Liver (tissue), 9 donors: Measurements from ENCODE around the gene CFTR. TPM values are rescaled to one million over a fixed set of nuclear protein-coding genes. Genes with fewer than 3 reads are reported as not detected.

Experiments
- DNase-seq: peaks from one replicate; pipeline ENCODE4 v3.0.0-alpha.2; 2017; ENCODE audit warnings: low spot score
- H3K27ac ChIP-seq, 2 donors: one replicate each; pipeline ENCODE4 v1.7.0; 2013; ENCODE audit warnings: inconsistent platforms in 2 of 2, low read length in 2 of 2, control low read depth in 1 of 2, low read depth in 1 of 2, mild to moderate bottlenecking in 1 of 2
- H3K27me3 ChIP-seq, 4 donors: one replicate each; pipeline versions ENCODE4 v1.6.1 to v1.7.0; 2013; ENCODE audit warnings: low read length in 3 of 4, inconsistent platforms in 1 of 4, mild to moderate bottlenecking in 1 of 4, moderate library complexity in 1 of 4; ENCODE audit not compliant: control insufficient read depth in 4 of 4, insufficient read depth in 4 of 4
- H3K36me3 ChIP-seq, 4 donors: one replicate each; pipeline versions ENCODE4 v1.6.1 to v1.7.0; 2013; ENCODE audit warnings: low read length in 3 of 4, mild to moderate bottlenecking in 3 of 4, low read depth in 1 of 4, moderate library complexity in 1 of 4; ENCODE audit not compliant: control insufficient read depth in 4 of 4, insufficient read depth in 3 of 4
- H3K4me1 ChIP-seq, 4 donors: one replicate each; pipeline versions ENCODE4 v1.6.1 to v1.7.0; 2013; ENCODE audit warnings: low read length in 3 of 4, mild to moderate bottlenecking in 3 of 4, moderate library complexity in 1 of 4; ENCODE audit not compliant: control insufficient read depth in 4 of 4, insufficient read depth in 4 of 4
- H3K4me3 ChIP-seq, 3 donors: one replicate each; pipeline versions ENCODE4 v1.6.1 to v1.7.0; 2013; ENCODE audit warnings: low read length in 3 of 3, control low read depth in 1 of 3, low read depth in 1 of 3, mild to moderate bottlenecking in 1 of 3
- H3K9ac ChIP-seq, 2 donors: one replicate each; pipeline ENCODE4 v1.7.0; 2013; ENCODE audit warnings: low read length in 2 of 2, mild to moderate bottlenecking in 2 of 2, moderate library complexity in 2 of 2, control low read depth in 1 of 2, low read depth in 1 of 2
- H3K9me3 ChIP-seq, 4 donors: one replicate each; pipeline versions ENCODE4 v1.6.1 to v1.7.0; 2013; ENCODE audit warnings: low read length in 3 of 4; ENCODE audit not compliant: control insufficient read depth in 4 of 4
- ATF3 ChIP-seq: IDR thresholded peaks from 2 replicates; pipeline ENCODE4 v1.6.1; 2016; ENCODE audit warnings: antibody characterized with exemption
- CTCF ChIP-seq: fragments of 150-350 bp; IDR thresholded peaks from 2 replicates; pipeline ENCODE4 v1.5.1; 2017; ENCODE audit warnings: improper control_type of control experiment, low read depth, low read length; ENCODE audit not compliant: missing input control
- EGR1 ChIP-seq, 2 donors: IDR thresholded peaks; 2 replicates each; pipeline ENCODE4 v1.6.1; 2016 to 2018; ENCODE audit warnings: antibody characterized with exemption in 2 of 2, low read depth in 2 of 2
- FOXA1 ChIP-seq: IDR thresholded peaks from 2 replicates; pipeline ENCODE4 v1.6.1; 2016; ENCODE audit warnings: antibody characterized with exemption
- FOXA2 ChIP-seq: IDR thresholded peaks from 2 replicates; pipeline ENCODE4 v1.6.1; 2016; ENCODE audit warnings: antibody characterized with exemption
- GABPA ChIP-seq, 2 donors: IDR thresholded peaks in 1 of 2; conservative IDR thresholded peaks in 1 of 2; 2 replicates each; pipeline ENCODE4 v1.6.1; 2016; ENCODE audit warnings: antibody characterized with exemption in 2 of 2, mild to moderate bottlenecking in 1 of 2, moderate library complexity in 1 of 2
- HNF4A ChIP-seq, 2 donors: conservative IDR thresholded peaks; 2 replicates each; pipeline ENCODE4 v1.6.1; 2016; ENCODE audit warnings: antibody characterized with exemption in 2 of 2, mild to moderate bottlenecking in 2 of 2
- HNF4G ChIP-seq: IDR thresholded peaks from 2 replicates; pipeline ENCODE4 v1.6.1; 2016; ENCODE audit warnings: antibody characterized with exemption
- JUND ChIP-seq, 2 donors: IDR thresholded peaks; 2 replicates each; pipeline ENCODE4 v1.6.1; 2016; ENCODE audit warnings: antibody characterized with exemption in 2 of 2
- MAX ChIP-seq: IDR thresholded peaks from 2 replicates; pipeline ENCODE4 v1.6.1; 2016; ENCODE audit warnings: antibody characterized with exemption
- NR2F2 ChIP-seq: IDR thresholded peaks from 2 replicates; pipeline ENCODE4 v1.6.1; 2016; ENCODE audit warnings: antibody characterized with exemption
- RAD21 ChIP-seq, 2 donors: IDR thresholded peaks; 2 replicates each; pipeline ENCODE4 v1.6.1; 2016; ENCODE audit warnings: antibody characterized with exemption in 2 of 2, mild to moderate bottlenecking in 2 of 2
- REST ChIP-seq: IDR thresholded peaks from 2 replicates; pipeline ENCODE4 v1.6.1; 2016; ENCODE audit warnings: antibody characterized with exemption, mild to moderate bottlenecking
- RXRA ChIP-seq, 2 donors: IDR thresholded peaks; 2 replicates each; pipeline ENCODE4 v1.6.1; 2017 to 2018; ENCODE audit warnings: antibody characterized with exemption in 2 of 2, mild to moderate bottlenecking in 1 of 2
- TAF1 ChIP-seq: conservative IDR thresholded peaks from 2 replicates; pipeline ENCODE4 v1.6.1; 2016; ENCODE audit warnings: antibody characterized with exemption, mild to moderate bottlenecking
- YY1 ChIP-seq: IDR thresholded peaks from 2 replicates; pipeline ENCODE4 v1.6.1; 2016; ENCODE audit warnings: antibody characterized with exemption, mild to moderate bottlenecking
- ZBTB33 ChIP-seq: IDR thresholded peaks from 2 replicates; pipeline ENCODE4 v1.6.1; 2016; ENCODE audit warnings: antibody characterized with exemption
- WGBS: extraction: QIAGEN DNeasy Blood & Tissue Kit; methylation state at CpG from one replicate; pipeline ENCODE4 v1.1.7; 2013; 5-methylcytosine and 5-hydroxymethylcytosine counted together
- polyA plus RNA-seq, 2 donors: library from polyadenylated mRNA; stranded (reverse) in 1 of 2; unstranded in 1 of 2; fragments of 200-250 nt in 1 of 2; fragments of >200 nt in 1 of 2; fragmentation: Nextera tagmentation in 1 of 2; extraction: Ambion mirVana in 1 of 2; gene quantifications; one replicate each; pipeline versions ENCODE4 v1.2.1 to v1.2.3, GENCODE V29; 2013 to 2015
- total RNA-seq, 2 donors: library from RNA; depleted of rRNA; stranded (reverse); fragments of >200 nt; gene quantifications; one replicate each; pipeline ENCODE4 v1.2.3, GENCODE V29; 2014
- donor health status: healthy.
- donor health status: healthy.
- donor health status: healthy.
- donor health status: healthy.
- donor health status: healthy.

CFTR gene
- total and polyA plus RNA-seq, 4 donors, result 0.75 to 10.5 (median 1.3) TPM

GRCh38 chr7:117446220-117446815 is 33.5 kb upstream of the CFTR start:
- no peak overlapping the region for H3K4me3 ChIP-seq
- H3K27ac ChIP-seq, result no peak overlapping the region
- no peaks in the 10 kb centered on the region for H3K4me1 ChIP-seq
- H3K27me3 ChIP-seq, result no peaks in the 10 kb centered on the region
- WGBS, result 79% methylated on average over 4 of the region's 4 CpGs
- no peak for DNase-seq
- TF ChIP-seq GABPA (IDR thresholded peaks at IDR 0.05 in 1 of 2, conservative IDR thresholded peaks at IDR 0.05 in 1 of 2) (no peak), REST (no peak), CTCF (no peak), EGR1 (IDR thresholded peaks at IDR 0.05; ENCODE audit: low read depth in 2 of 2) (no peak), ATF3 (no peak), FOXA2 (no peak), HNF4G (no peak), ZBTB33 (no peak)
- H3K36me3 ChIP-seq, result no peaks in the 10 kb centered on the region
- no peak overlapping the region for H3K9ac ChIP-seq
- no peaks in the 10 kb centered on the region for H3K9me3 ChIP-seq

- Histone ChIP-seq H3K36me3 (no peaks in the 10 kb centered on the region), H3K9ac (no peak overlapping the region), H3K27me3 (no peaks in the 10 kb centered on the region), H3K4me3 (no peak overlapping the region), H3K27ac (no peak overlapping the region), H3K9me3 (no peaks in the 10 kb centered on the region), H3K4me1 (no peaks in the 10 kb centered on the region)
- 77% methylated on average over 2 of the region's 2 CpGs for WGBS
- no peak for DNase-seq
- TF ChIP-seq FOXA1 (no peak), MAX (no peak), FOXA2 (no peak), EGR1 (IDR thresholded peaks at IDR 0.05; ENCODE audit: low read depth in 2 of 2) (no peak), RAD21 (IDR thresholded peaks at IDR 0.05) (no peak), CTCF (no peak), TAF1 (no peak), GABPA (IDR thresholded peaks at IDR 0.05 in 1 of 2, conservative IDR thresholded peaks at IDR 0.05 in 1 of 2) (no peak), HNF4A (conservative IDR thresholded peaks at IDR 0.05) (no peak), JUND (IDR thresholded peaks at IDR 0.05) (no peak), ATF3 (no peak), REST (no peak), HNF4G (no peak), YY1 (no peak), NR2F2 (no peak), RXRA (IDR thresholded peaks at IDR 0.05) (no peak)
These were observed 31.2 kb upstream of the CFTR start for GRCh38 chr7:117448655-117449054.
